ENCODE results near the gene KSR2. TPM values are rescaled to one million over a fixed set of nuclear protein-coding genes. Genes with fewer than 3 reads are reported as not detected.

The KSR2 gene
- total and polyA plus RNA-seq, 2 donors (not counting 3 experiments of a cell fraction or from before 2014, with no cell fraction given), result 2.1 to 5.2 TPM

GRCh38 chr12:117778656-117779055 is 190.1 kb downstream of the KSR2 start:
- H2AFZ ChIP-seq (ENCODE audit: low read depth, low read length), result no peak overlapping the region
- no peak overlapping the region for H3K4me2 ChIP-seq (ENCODE audit: insufficient read depth, low read length)
- H3K9me1 ChIP-seq (replicated peaks; ENCODE audit: control insufficient read depth, extremely low read depth, insufficient read depth, low read length), result no peaks in the 10 kb centered on the region
- dilution Hi-C loops (cut with MboI; ENCODE audit: extremely low pct_ligation_motif_present, low sequenced_read_pairs) (no loop called here), intact Hi-C loops (cut with micrococcal nuclease) (no loop called here)
- CTCF ChIA-PET, result interaction anchor here (1.3 kb wide), 1 partner anchor 29 kb away, joined by 4 read pairs; no protein-coding TSS in a partner anchor
- H3K79me2 ChIP-seq (ENCODE audit: control insufficient read depth, insufficient read depth, low read length), result no peaks in the 10 kb centered on the region
- H4K20me1 ChIP-seq (replicated peaks; ENCODE audit: control insufficient read depth, extremely low read depth, insufficient read depth, low read length), result no peaks in the 10 kb centered on the region
- FAIRE-seq, result no peak
- H3K9ac ChIP-seq (replicated peaks; ENCODE audit: extremely low read depth, insufficient read depth, low read length), result no peak overlapping the region
- no peaks in the 10 kb centered on the region for H3K36me3 ChIP-seq (ENCODE audit: control insufficient read depth in 2 of 2, extremely low read depth in 1 of 2, insufficient read depth in 2 of 2, low read length in 2 of 2)
- no peaks in the 10 kb centered on the region for H3K27me3 ChIP-seq (ENCODE audit: control insufficient read depth in 2 of 2, insufficient read depth in 2 of 2, low read length in 2 of 2)
- TF ChIP-seq MYC (IDR thresholded peaks at IDR 0.05; ENCODE audit: low read depth, low read length) (no peak), GATA2 (IDR thresholded peaks at IDR 0.05; ENCODE audit: insufficient read depth, insufficient read length, low read depth, low read length) (no peak), POLR2A (IDR thresholded peaks at IDR 0.05; ENCODE audit: low read depth, low read length) (no peak), EZH2 (IDR thresholded peaks at IDR 0.05; ENCODE audit: borderline replicate concordance, low read depth, low read length, severe bottlenecking) (no peak), CTCF (IDR thresholded peaks at IDR 0.05; ENCODE audit: extremely low read depth in 1 of 2, insufficient read depth in 1 of 2, low read depth in 1 of 2, low read length in 2 of 2) (no peak), JUN (IDR thresholded peaks at IDR 0.05; ENCODE audit: borderline replicate concordance, insufficient read depth, insufficient read length, low read depth) (no peak)
- POLR2A ChIA-PET, result no interaction called here
- DNase-seq (ENCODE audit: low read depth, low spot score), result no peak
- H3K4me3 ChIP-seq (replicated peaks in 1 of 3; ENCODE audit: insufficient read depth in 1 of 3, low read depth in 1 of 3, low read length in 3 of 3), result no peak overlapping the region
- H3K27ac ChIP-seq (ENCODE audit: insufficient read depth, low read depth, low read length), result no peak overlapping the region
- BruUV-seq (replicated peaks), result no TSS peak
- H3K4me1 ChIP-seq (ENCODE audit: control insufficient read depth, extremely low read depth, insufficient read depth, low read length), result no peaks in the 10 kb centered on the region
- no peaks in the 10 kb centered on the region for H3K9me3 ChIP-seq (replicated peaks; ENCODE audit: control insufficient read depth, insufficient read depth, low read length)

Measured in endothelial cell of umbilical vein (primary cell).